Uterus (tissue), 2 donors: Measurements from ENCODE around the gene JAZF1.

Experiments used
- CTCF ChIP-seq, 4 experiments: fragments of 200-600 bp in 2 of 4; fragments of 450-650 bp in 2 of 4; sonication (generic) in 2 of 4; IDR thresholded peaks; one replicate each; pipeline ENCODE4 v1.5.1; 2016 to 2019; ENCODE audit warnings: antibody characterized with exemption in 4 of 4, mild to moderate bottlenecking in 2 of 4, moderate library complexity in 1 of 4
- POLR2A ChIP-seq, 2 donors: fragments of 450-650 bp; IDR thresholded peaks; one replicate each; pipeline ENCODE4 v1.6.1; 2016; ENCODE audit warnings: antibody characterized with exemption in 2 of 2, mild to moderate bottlenecking in 1 of 2, moderate library complexity in 1 of 2

- TF ChIP-seq CTCF (IDR thresholded peaks at IDR 0.05) (no peak), POLR2A (IDR thresholded peaks at IDR 0.05) (no peak)
Measured at GRCh38 chr7:28116041-28116440, 64.6 kb downstream of the JAZF1 start.
